PC-3 (cell line): ENCODE measurements around the gene CA9.

ENCODE experiments used
- CTCF ChIP-seq: fragments of 300-600 bp; sonication (generic); conservative IDR thresholded peaks from 2 replicates; pipeline ENCODE4 v1.5.1; 2017; ENCODE audit warnings: antibody characterized with exemption, low read depth, mild to moderate bottlenecking, low read length
- EZH2 ChIP-seq: fragments of 300-600 bp; sonication (generic); IDR thresholded peaks from one replicate; pipeline ENCODE4 v1.6.1; 2017; ENCODE audit warnings: antibody characterized with exemption, mild to moderate bottlenecking, low read length; ENCODE audit not compliant: unreplicated experiment

- TF ChIP-seq EZH2 (no peak), CTCF (peak; percentile 57)
Measured at GRCh38 chr9:35658137-35658967, 15.4 kb upstream of the CA9 start, which contains the start of gene CCDC107.
